ENCODE results near the gene PTPN3.

PTPN3 gene

GRCh38 chr9:109506097-109506712 lies 8.1 kb upstream of the PTPN3 start:
- no peak for DNase-seq (ENCODE audit: low read depth)

GRCh38 chr9:109504689-109505088 lies 6.6 kb upstream of the PTPN3 start:
- no peak for DNase-seq (ENCODE audit: low read depth)

- DNase-seq (ENCODE audit: low read depth): no peak
Observed at GRCh38 chr9:109500421-109500974, 2.4 kb upstream of the PTPN3 start.

- no peak for DNase-seq (ENCODE audit: low read depth)
Observed at GRCh38 chr9:109499631-109500410, 1.7 kb upstream of the PTPN3 start.

GRCh38 chr9:109499093-109499630 lies 1.1 kb upstream of the PTPN3 start:
- no peak for DNase-seq (ENCODE audit: low read depth)

GRCh38 chr9:109497226-109498153 lies 617 bp downstream of the PTPN3 start:
- no peak for DNase-seq (ENCODE audit: low read depth)

- DNase-seq (ENCODE audit: low read depth): no peak
Observed at GRCh38 chr9:109496841-109497225, 1.3 kb downstream of the PTPN3 start.

- no peak for DNase-seq (ENCODE audit: low read depth)
Observed at GRCh38 chr9:109496218-109496617, 1.9 kb downstream of the PTPN3 start.

- DNase-seq (ENCODE audit: low read depth): no peak
Observed at GRCh38 chr9:109493648-109494047, 4.5 kb downstream of the PTPN3 start.

- no peak for DNase-seq (ENCODE audit: low read depth)
Observed at GRCh38 chr9:109491590-109491989, 6.5 kb downstream of the PTPN3 start.

GRCh38 chr9:109488791-109489492 lies 9.2 kb downstream of the PTPN3 start:
- DNase-seq (ENCODE audit: low read depth): no peak

GRCh38 chr9:109488351-109488750 lies 9.8 kb downstream of the PTPN3 start:
- DNase-seq (ENCODE audit: low read depth): no peak

GRCh38 chr9:109487247-109487646 lies 10.9 kb downstream of the PTPN3 start:
- no peak for DNase-seq (ENCODE audit: low read depth)

- no peak for DNase-seq (ENCODE audit: low read depth)
Observed at GRCh38 chr9:109483744-109484429, 14.2 kb downstream of the PTPN3 start.

- DNase-seq (ENCODE audit: low read depth): no peak
Observed at GRCh38 chr9:109482391-109482916, 15.7 kb downstream of the PTPN3 start.

GRCh38 chr9:109481856-109482255 lies 16.3 kb downstream of the PTPN3 start:
- no peak for DNase-seq (ENCODE audit: low read depth)

GRCh38 chr9:109479822-109480221 lies 18.3 kb downstream of the PTPN3 start:
- no peak for DNase-seq (ENCODE audit: low read depth)

GRCh38 chr9:109478665-109479380 lies 19.3 kb downstream of the PTPN3 start:
- DNase-seq (ENCODE audit: low read depth): no peak

GRCh38 chr9:109478051-109478563 lies 20.0 kb downstream of the PTPN3 start:
- no peak for DNase-seq (ENCODE audit: low read depth)
